ENCODE data around the gene AGPAT3. TPM values are rescaled to one million over a fixed set of nuclear protein-coding genes. Genes with fewer than 3 reads are reported as not detected.

The AGPAT3 gene
- total and polyA plus RNA-seq, 2 experiments from 2014 or later, result 41.0 to 51.2 TPM

DNA sequence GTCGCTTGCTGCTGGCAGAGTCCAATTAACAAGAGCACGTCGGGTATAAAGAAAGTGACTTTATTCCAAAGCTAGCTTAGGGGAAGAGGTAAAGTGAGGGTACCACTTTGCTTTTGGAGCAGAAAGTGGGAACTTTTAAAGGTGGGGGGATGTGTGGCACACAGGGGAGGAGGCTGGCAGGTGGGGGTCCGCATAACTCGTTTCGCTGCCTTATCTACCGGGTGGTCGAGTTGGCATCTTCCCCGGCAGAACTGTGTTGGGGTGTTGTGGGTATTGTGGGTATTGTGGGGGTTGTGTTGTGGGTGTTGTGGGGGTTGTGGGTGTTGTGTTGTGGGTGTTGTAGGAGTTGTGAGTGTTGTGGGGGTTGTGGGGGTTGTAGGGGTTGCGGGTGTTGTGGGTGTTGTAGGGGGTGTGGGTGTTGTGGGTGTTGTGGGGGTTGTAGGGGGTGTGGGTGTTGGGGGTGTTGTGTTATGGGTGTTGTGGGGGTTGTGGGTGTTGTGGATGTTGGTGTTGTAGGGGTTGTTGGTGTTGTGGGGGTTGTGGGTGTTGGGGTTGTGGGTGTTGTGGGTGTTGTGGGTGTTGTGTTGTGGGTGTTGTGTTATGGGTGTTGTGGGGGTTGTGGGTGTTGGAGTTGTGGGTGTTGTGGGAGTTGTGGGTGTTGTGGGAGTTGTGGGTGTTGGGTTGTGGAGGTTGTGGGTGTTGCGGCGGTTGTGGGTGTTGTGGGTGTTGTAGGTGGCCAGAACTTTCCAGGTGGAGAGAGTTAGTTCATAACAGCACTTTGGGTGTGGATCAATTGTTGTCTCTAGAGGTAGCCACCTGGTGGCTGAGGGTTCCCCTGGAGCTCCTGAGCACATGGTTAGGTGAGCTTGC, 52.7 kb downstream of the AGPAT3 start:
- Histone ChIP-seq H3K27ac (no peak overlapping the region), H3K36me3 (replicated peaks; ENCODE audit: insufficient read depth, low read depth) (no peaks in the 10 kb centered on the region), H3K4me1 (ENCODE audit: insufficient read depth) (peaks cover 21% of the 10 kb centered on the region), H2AFZ (no peak overlapping the region), H3K9me2 (replicated peaks; ENCODE audit: insufficient read depth) (no peaks in the 10 kb centered on the region), H3K4me3 (no peak overlapping the region), H3K79me2 (peaks cover 92% of the 10 kb centered on the region), H3K27me3 (no peaks in the 10 kb centered on the region), H3K9me3 (ENCODE audit: low read depth) (no peaks in the 10 kb centered on the region), H4K20me1 (ENCODE audit: insufficient read depth, poor library complexity, severe bottlenecking) (peaks cover 19% of the 10 kb centered on the region), H3K4me2 (no peak overlapping the region)
- 93% methylated on average over 11 of the region's 12 CpGs for WGBS (ENCODE audit: low lambda C conversion rate, missing lambda C conversion rate)
- no peak for DNase-seq (ENCODE audit: low spot score)
- TF ChIP-seq EZH2 (IDR thresholded peaks at IDR 0.05; ENCODE audit: borderline replicate concordance), result no peak
- no peak for TF ChIP-seq CTCF (IDR thresholded peaks at IDR 0.05; ENCODE audit: poor library complexity)
- TF ChIP-seq EZH2phosphoT487 (IDR thresholded peaks at IDR 0.05; ENCODE audit: low read depth, severe bottlenecking, unreplicated experiment), result no peak

- Histone ChIP-seq H4K20me1 (ENCODE audit: insufficient read depth, poor library complexity, severe bottlenecking) (peaks cover 27% of the 10 kb centered on the region), H3K9me2 (replicated peaks; ENCODE audit: insufficient read depth) (no peaks in the 10 kb centered on the region), H3K4me2 (no peak overlapping the region), H3K27ac (no peak overlapping the region), H3K4me3 (no peak overlapping the region), H3K4me1 (ENCODE audit: insufficient read depth) (peaks cover 23% of the 10 kb centered on the region), H3K9me3 (ENCODE audit: low read depth) (no peaks in the 10 kb centered on the region), H3K36me3 (replicated peaks; ENCODE audit: insufficient read depth, low read depth) (no peaks in the 10 kb centered on the region), H2AFZ (no peak overlapping the region), H3K79me2 (peaks cover 92% of the 10 kb centered on the region), H3K27me3 (no peaks in the 10 kb centered on the region)
- no peak for DNase-seq (ENCODE audit: low spot score)
- TF ChIP-seq EZH2phosphoT487 (IDR thresholded peaks at IDR 0.05; ENCODE audit: low read depth, severe bottlenecking, unreplicated experiment), result no peak
- TF ChIP-seq CTCF (IDR thresholded peaks at IDR 0.05; ENCODE audit: poor library complexity), result no peak
- no peak for TF ChIP-seq EZH2 (IDR thresholded peaks at IDR 0.05; ENCODE audit: borderline replicate concordance)
- WGBS (ENCODE audit: low lambda C conversion rate, missing lambda C conversion rate), result 93% methylated on average over 9 of the region's 9 CpGs
Measured at GRCh38 chr21:43918385-43918947, 53.4 kb downstream of the AGPAT3 start.

- H3K27ac ChIP-seq, result no peak overlapping the region
- WGBS (ENCODE audit: low lambda C conversion rate, missing lambda C conversion rate), result 96% methylated on average over 7 of the region's 7 CpGs
- H2AFZ ChIP-seq, result no peak overlapping the region
- H3K79me2 ChIP-seq, result peaks cover 91% of the 10 kb centered on the region
- H3K27me3 ChIP-seq, result no peaks in the 10 kb centered on the region
- H4K20me1 ChIP-seq (ENCODE audit: insufficient read depth, poor library complexity, severe bottlenecking), result peaks cover 32% of the 10 kb centered on the region
- no peaks in the 10 kb centered on the region for H3K9me2 ChIP-seq (replicated peaks; ENCODE audit: insufficient read depth)
- no peaks in the 10 kb centered on the region for H3K36me3 ChIP-seq (replicated peaks; ENCODE audit: insufficient read depth, low read depth)
- no peak overlapping the region for H3K4me3 ChIP-seq
- no peak for TF ChIP-seq EZH2 (IDR thresholded peaks at IDR 0.05; ENCODE audit: borderline replicate concordance)
- TF ChIP-seq CTCF (IDR thresholded peaks at IDR 0.05; ENCODE audit: poor library complexity), result no peak
- TF ChIP-seq EZH2phosphoT487 (IDR thresholded peaks at IDR 0.05; ENCODE audit: low read depth, severe bottlenecking, unreplicated experiment), result no peak
- H3K9me3 ChIP-seq (ENCODE audit: low read depth), result no peaks in the 10 kb centered on the region
- no peak overlapping the region for H3K4me2 ChIP-seq
- no peak for DNase-seq (ENCODE audit: low spot score)
- peaks cover 30% of the 10 kb centered on the region for H3K4me1 ChIP-seq (ENCODE audit: insufficient read depth)
Measured at GRCh38 chr21:43919283-43919682, 54.3 kb downstream of the AGPAT3 start.

All from hepatocyte (in vitro differentiated cells).